RPMI8226 (cell line): Measurements from ENCODE around the gene ALKBH4.

ENCODE experiments used
- DNase-seq: peaks from one replicate; pipeline ENCODE4 v3.0.0-alpha.2; 2015

ALKBH4 gene

DNA sequence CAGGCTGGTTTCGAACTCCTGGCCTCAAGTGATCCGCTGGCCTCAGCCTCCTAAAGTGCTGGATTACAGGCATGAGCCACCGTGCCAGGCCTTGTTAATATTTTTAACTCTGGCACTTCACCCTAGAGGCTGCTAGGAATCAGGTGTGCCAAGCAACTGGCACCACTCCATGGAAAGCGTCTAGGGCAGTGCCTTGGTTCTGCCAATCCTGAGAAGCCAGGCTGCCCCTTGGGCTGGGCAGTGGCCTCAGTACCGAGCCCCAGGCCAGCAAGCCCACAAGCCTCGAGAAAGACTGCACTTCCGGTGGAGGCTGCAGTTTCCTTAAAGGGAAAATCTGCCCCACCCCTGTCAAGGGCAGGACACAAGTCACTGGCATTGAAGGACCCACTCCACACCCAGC is 11.3 kb downstream of the ALKBH4 start:
- DNase-seq, result no peak

DNA sequence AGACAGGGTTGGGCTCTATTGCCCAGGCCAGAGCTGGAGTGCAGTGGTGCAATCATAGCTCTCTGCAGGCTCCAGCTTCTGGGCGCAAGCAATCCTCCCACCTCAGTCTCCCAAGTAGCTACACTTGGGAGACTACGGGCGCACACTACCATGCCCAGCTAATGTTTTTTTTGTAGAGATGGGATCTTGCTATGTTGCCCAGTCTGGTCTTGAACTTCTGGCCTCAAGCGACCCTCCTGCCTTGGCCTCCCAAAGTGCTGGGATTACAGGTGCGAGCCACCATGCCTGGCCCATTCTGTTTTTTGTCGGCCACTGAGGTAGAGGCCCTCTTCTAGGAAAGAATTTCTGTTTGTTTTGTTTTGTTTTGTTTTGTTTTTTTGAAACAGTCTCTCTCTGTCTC is 12.2 kb downstream of the ALKBH4 start:
- no peak for DNase-seq

- peak; percentile 92 for DNase-seq
Measured at GRCh38 chr7:102451371-102452054, 13.2 kb downstream of the ALKBH4 start.

DNA sequence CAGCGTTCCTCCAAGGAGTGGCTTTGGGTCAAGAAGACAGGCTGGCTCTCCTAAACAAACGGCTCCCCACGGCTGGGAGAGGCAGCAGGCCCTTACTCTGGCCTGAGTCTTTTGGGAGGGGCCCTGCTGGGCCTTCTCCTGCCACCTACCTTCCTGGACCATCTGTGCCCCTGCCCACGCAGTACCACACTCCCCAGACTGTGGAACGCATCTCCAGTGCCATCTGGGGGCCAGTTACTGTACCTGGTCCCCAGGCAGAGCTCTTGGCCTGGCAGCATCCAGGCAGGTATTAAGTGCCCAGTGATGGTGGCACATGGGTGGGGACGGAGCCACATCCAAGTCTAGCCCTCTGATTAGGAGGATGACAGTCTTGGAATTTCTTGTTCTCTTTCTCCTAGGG is 14.4 kb downstream of the ALKBH4 start:
- peak; percentile 86 for DNase-seq

GRCh38 chr7:102449136-102449535 is 15.5 kb downstream of the ALKBH4 start:
- no peak for DNase-seq

DNA sequence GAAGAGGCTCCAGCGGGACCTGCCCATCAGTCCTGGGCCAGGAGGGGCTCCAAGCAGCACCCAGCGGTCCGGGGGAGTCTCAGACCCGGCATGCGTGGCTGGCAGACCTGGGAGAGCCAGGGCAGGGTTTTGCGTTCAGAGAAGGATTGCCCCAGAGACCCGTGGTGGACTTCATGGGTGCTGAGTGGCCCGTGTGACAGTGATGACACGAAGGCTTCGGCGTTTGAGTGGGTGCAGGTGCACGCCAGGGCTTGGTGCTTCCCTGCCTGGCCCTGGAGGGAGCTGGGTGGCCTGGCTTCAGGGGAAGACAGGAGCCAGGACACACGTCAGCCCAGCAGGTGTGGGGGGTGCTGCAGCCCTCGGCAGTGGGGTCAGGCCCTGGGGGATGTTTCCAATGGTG is 17.4 kb downstream of the ALKBH4 start:
- no peak for DNase-seq

GRCh38 chr7:102446387-102447156 is 18.1 kb downstream of the ALKBH4 start:
- no peak for DNase-seq

GRCh38 chr7:102445674-102446071 is 19.0 kb downstream of the ALKBH4 start:
- DNase-seq, result no peak

GRCh38 chr7:102444961-102445673 is 19.5 kb downstream of the ALKBH4 start:
- peak; percentile 96 for DNase-seq

GRCh38 chr7:102439963-102440795 is 24.5 kb downstream of the ALKBH4 start:
- peak; percentile 18 for DNase-seq

- no peak for DNase-seq
Measured at GRCh38 chr7:102436118-102436517, 28.5 kb downstream of the ALKBH4 start.

- peak; percentile 65 for DNase-seq
Measured at GRCh38 chr7:102434039-102434486, 30.6 kb downstream of the ALKBH4 start.

GRCh38 chr7:102433219-102434038 is 31.2 kb downstream of the ALKBH4 start, which contains the start of gene ORAI2:
Gene ORAI2 (plus strand): TSS chr7:102433575. CDS start chr7:102438957, 5,382 bp downstream.
- peak; percentile 94 for DNase-seq

DNA sequence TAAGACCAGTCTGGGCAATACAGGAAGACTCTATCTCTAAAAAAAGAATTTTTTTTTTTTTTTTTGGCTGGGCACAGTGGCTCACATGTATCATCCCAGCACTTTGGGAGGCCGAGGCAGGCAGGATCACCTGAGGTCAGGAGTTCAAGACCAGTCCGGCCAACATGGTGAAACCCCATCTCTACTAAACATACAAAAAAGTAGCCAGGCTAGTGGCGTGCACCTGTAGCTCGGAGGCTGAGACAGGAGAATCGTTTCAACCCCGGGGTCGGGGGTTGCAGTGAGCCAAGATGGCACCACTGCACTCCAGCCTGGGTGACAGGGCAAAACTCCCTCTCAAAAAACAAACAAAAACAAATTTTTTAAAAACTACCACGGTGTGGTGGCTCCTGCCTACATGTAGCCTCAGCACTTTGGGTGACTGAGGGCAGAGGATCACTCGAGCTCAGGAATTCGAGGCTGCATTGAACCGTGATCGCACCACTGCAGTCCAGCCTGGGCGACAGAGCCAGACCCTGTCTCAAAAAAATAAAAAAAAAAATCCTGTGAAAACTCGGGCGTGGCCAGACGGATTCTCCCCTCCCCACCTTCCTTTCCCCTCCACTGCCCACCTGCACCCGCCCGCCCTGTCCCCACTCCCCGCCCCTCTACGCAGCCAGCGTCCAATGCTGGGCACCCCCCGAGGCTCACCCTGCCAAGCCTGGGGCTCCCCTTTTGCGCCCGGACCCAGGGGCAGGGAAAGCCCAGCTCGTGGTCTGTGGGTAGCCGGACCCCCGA is 32.0 kb downstream of the ALKBH4 start:
- DNase-seq, result peak; percentile 74

DNA sequence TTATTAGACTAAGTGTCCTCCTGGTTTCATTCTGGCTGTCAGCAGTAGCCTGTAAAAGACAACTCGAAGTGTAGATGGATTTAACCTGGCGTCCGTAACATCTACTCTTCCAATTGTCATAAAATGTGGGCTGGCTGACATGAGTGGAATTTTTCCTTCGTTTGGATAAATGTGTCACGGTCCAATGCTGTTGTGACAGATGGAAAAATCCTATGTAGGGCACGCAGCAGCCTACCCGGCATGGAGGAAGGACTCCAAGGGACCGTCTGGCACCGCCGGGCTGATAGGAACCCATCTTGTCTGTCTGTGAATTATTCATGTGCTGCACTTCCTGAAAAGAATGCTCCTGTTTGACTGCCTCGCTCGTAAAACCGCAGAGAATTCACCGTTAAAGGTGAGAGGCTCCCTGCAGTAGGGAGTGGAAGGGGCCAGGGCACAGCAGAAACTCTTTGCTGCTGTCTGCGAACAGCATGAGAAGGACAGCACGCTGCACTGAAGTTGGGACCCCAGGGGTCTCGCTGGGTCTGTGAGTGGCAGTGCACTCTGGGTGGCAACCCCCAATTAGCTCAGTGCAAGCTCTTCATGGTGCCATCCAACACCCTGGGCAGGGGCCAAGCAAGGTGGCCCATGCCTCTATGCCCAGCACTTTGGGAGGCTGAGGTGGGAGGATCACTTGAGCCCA is 32.9 kb downstream of the ALKBH4 start:
- DNase-seq, result peak; percentile 91

- DNase-seq, result no peak
Measured at GRCh38 chr7:102429141-102429899, 35.3 kb downstream of the ALKBH4 start.

DNA sequence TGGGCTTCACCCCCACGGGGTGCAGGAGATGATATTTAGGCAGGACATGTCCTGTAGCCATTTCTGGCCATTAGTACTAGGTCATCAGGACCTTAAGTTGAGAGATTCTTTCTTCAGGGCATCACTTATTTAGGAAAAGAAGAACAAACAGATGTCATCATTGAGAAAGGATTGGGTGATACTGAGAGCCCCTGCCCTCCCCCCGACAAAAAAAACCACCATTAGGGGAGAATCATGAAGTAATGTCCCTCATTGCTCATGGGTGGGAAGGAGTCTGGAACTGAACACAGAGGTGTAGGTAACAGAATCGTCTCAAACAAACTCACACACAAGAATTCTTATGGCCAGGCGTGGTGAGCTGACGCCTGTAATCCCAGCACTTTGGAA is 37.7 kb downstream of the ALKBH4 start:
- peak; percentile 25 for DNase-seq

- DNase-seq, result peak; percentile 96
Measured at GRCh38 chr7:102426268-102427018, 38.2 kb downstream of the ALKBH4 start.
